Activated gamma-delta T cell treated with Interleukin-2 at 50 U/mL for 16 hours (primary cell): Measurements from ENCODE around the gene TEKT2.
A peak's percentile ranks its signal among the peaks of the same experiment; 100 is the strongest.

Experiments
- DNase-seq: peaks from one replicate; pipeline ENCODE4 v3.0.0-alpha.2; 2020

TEKT2 gene

DNA sequence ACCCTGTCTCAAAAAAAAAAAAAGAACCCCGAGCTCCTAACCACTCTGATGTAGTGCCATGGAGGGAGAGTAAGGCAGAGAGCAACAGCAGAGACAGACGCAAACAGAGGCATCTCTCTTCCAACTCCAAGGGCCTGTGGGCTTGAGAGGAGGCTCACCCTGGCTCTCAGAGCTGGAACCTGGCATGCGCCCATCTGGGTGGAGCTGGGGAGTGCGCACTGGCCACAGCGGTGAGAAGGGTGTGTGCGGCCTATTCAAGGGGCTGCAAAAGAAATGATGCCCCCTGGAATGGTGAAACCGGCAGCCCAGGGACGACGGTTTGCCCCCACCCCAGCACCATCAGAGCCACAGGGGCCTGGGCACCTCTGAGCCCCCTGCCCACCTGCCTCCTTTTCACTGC, 23.5 kb downstream of the TEKT2 start:
- DNase-seq = no peak

DNA sequence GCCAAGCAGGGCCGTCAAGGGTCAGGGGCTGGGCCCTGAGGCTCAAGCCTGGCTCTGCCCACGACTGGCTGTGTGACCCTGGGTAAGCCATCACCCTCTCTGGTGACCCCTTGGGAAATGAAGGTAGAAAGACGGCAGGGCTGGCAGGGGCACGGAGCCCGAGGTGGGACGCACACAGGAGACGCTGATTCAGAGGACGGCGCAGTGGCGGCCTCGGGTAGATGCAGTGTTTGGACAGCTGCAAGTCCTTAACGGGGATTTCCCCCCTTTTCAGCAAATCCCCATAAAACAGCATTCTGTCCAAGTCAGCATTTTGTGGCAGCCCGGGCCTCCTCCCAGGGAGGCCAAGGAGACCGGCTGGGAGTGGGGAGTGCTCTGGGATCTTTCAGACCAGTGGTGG, 24.4 kb downstream of the TEKT2 start:
- DNase-seq = no peak

DNA sequence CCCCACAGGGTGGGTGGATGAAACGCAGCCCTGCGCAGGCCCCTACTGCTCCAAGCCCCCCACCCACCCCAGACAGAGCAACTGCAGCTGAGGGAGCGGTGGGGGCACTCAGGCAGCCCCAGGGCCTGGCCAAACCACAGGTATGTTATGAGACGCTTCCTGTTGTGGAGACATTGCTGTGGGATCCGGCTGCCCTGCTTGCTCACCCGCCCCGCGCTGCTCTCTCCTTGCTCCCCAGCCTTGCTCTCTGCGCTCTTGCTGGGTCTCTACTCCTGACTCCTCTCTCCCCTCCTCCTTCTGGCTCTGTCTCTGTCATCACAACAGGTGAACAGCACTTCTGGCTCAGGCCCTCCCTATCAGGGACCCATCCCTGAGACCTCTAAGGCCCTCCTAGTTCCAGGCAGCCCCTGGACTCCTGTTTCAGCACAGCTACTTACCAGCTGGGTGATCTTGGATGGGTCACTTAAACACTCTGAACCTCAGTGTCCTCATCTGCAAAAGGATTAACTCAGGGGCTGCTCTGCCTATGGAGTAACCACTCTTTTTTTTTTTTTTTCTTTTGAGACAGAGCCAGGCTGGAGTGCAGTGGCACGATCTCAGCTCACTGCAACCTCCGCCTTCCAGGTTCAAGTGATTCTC, 25.3 kb downstream of the TEKT2 start:
- peak; percentile 59 for DNase-seq

DNA sequence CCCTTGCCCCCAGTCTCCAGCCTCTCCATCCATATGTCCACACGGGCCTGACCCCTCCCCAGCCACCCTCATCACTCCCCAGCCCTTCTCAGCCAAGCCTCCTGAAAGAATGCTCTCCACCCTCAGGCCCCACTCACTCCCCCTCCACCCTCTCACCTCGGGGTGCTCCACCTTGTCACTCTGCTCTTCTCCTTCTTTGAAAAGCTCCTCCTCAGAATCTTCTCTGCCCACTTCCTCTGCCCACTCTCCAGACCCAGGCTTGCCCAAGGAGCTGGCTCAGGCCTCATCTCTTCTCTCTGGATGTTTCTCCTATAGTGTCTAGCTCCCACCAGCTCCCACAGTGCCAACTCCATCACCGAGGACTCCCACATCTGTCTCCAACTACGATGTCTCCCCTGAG, 27.3 kb downstream of the TEKT2 start:
- no peak for DNase-seq

DNA sequence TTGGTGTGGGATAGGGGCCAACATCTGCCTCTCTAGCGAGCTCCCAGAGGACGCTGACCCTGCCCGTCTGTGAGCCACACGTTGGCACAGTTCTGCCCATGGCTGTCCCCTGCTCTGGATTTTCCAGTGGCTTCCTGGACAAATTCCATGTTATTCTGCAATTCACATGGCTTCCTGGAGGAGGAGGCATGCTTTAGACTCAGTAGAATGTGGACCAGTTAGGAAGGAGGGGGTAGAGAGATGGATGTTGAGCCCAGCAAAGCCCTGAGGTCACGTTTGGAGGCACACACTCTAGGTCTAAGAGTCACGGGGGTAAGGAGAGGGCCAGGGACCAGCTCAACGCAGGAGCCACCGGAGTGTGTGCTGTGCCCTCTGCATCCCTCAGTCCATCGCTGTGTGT, 28.9 kb downstream of the TEKT2 start:
- no peak for DNase-seq

DNA sequence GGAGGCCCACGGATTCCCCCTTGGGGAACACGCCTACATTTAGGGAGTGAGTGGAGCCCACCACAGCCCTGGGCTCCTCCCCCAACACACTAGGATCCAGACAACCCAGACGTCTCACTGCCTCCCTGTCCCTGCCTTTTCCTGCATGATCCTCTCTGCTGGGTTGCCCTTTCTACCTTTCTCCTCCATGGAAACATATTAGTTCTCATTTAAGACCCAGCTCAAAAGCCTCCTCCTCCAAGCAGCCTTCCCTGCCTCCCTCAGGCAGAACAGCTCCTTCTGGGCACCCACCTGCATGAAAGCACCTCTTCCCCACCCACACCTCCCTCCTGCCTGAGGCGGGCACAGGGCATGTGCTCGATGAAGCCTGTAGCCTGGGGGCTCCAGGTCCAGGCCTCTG, 30.5 kb downstream of the TEKT2 start:
- DNase-seq = no peak

DNA sequence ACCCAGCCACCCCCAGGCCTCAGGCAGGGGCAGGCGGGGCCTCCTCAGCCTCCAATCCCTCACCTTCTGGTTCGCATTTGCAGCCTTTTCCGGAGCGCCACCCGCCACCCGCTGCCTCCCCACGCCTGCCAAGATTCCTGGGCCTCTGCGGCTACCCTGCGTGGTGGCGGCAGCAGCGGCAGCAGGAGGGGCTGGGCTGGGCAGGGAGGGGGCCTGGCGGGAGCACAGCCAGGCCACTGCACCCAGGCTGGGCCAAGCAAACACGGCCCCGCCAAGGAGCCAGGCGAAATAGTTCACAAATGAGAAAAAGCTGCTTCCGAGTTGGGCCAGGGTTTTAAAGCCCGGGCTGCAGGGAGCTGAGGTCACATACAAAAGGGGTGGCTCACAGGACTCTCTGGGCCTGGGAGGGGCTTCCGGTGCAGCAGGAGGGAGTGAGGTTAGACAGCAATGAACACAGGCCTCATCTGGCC, 31.3 kb downstream of the TEKT2 start:
- no peak for DNase-seq

DNA sequence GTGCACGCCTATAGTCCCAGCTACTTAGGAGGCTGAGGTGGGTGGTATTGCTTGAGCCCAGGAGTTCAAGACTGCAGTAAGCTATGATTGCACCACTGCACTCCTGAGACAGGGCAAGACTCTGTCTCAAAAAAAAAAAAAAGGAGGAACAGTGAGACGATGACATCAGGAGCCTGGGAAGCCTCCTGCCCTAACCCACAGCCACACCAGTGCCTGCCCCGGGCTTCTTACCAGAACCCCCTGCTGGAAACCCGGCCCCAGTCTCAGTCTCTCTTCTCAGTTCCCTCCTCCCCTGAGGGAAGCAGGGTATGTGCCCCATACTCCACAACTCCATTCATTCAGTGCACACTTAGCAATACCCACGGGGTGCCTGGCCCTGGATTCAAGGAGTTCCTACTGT, 32.0 kb downstream of the TEKT2 start:
- no peak for DNase-seq

DNA sequence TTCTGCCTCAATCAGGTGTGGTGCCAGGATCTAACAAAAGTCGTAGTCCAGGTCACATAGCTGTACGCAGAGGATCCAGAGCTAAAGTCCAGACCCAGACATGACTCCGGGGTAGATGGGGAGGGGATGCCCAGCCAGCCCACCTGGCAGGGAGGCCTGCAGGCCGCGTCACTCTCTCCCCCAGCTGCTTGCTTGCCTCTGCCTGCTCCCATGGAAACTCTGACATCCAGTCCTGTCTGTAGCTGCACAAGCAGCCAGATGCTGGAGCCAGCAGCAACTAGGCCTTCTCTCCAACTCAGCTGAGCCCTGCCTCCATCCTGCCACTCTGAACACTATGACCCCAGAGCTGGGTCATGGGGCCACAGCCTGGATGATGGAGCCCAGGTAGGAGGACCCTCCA, 33.0 kb downstream of the TEKT2 start:
- no peak for DNase-seq

DNA sequence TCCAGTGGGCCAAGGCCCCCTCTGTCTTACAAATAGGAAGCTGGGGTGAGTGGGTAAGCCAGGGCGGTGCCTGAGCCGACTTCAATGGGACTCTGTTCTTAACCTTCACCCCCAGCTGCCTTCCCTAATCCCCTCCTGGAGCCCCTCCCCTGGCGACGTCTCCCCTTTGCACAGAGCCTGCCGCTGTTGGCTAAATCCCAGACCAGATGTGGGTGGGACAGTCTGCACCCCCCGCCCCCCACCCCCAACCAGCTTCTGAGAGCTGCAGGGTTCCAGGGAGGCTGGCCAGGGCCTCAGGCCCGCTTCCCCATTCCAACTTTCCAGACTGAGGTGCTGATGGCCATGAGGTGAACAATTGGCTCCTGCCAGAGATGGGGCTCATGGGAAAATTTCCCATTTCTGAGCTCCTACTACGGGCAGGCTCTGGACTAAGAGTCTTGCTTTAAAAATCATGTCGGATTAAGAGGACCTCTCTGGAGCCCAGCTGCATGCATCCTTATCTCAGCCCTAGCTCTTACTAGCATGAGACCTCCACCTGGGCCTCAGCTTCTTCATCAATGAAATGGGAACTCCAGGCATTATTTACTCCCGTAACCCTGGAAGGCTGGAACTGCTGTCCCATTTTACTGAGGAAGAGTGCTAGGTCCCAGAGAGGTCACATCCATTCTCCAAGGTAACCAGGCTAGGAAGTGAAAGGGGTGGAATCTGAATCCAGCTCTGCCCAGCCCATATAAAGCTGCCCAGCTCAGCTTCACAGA, 34.7 kb downstream of the TEKT2 start:
- DNase-seq = no peak

DNA sequence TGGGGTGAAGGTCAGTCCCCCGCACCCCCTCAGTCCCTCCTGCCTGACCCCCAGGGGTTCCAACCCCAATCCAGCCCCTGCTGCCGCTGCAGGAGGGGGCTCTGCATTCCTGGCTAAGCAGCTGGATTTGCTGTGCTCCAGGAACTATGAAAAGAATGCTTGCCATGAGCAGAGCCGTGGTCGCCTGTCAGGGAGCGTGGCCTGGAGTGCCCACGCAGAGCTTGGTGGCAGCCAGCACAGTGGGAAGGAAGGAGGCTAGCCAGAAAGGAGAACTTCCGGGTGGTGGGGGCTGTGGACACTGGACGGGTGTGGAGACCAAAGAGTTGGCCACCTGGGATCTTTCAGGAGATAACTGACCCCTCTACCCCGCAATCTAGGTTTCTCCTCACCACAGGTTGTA, 35.6 kb downstream of the TEKT2 start:
- DNase-seq = no peak

DNA sequence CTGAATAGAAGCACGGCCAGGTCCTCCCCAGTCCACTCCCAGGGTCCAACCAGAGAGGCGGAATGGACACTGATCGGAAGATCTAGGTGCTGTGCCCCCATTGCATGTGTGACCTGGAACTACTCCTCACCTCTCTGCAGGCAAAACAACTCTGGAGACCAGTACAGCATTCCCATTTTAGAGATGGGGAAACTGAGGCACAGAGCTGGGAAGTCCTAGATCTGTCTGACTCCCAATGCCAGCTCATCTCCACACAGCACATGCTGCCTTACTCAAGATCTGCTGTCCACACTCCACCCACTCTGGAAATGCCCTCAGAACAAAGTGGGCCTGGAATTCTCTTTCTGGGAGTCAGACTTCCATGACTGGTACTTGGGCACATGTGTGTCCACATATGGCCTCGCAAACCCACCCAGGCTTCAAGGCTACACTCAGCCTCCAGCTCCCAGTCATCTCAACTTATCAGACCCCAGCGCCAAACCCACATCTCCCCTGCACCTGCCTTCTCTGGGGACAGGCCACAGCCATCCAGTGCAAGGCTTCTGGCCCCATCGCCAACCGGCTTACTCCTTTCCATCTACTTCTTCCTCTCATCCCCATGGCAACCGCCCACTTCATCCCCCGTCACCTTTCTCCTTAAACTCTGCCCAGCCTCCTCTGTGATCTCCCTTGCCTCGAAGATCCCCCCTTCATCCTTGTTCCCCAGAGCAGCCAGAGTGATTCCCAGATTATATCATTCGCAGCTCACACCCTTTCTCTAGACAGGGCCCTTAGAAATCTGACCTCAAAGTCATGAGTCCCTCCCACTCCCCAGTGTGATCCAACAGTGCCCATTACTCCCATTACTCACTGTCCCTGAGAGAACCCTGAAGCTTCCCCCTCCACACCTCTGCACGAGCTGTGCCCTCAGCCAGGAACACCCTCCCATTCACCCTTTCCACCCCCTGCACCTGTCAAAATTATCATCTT, 38.5 kb downstream of the TEKT2 start:
- no peak for DNase-seq

DNA sequence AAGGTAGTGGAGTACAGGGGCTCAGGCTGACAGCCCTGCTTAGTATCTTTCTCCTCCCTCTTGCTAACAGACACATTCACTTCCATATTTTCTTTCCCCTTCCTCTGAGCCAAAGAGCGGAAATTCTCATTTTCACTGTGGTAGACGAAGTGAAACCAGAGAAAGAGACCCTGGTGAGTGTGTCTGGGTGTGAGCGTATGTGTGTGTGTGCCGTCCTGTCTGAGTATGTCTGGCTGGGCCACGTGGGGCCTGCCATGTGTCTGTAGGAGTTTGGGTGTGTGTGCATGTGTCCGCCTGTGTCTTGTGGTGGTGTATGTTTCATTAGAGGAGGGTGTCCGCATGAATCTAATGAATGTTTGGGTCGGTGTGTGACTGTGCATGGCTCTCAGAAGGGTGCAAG, 39.5 kb downstream of the TEKT2 start:
- no peak for DNase-seq

DNA sequence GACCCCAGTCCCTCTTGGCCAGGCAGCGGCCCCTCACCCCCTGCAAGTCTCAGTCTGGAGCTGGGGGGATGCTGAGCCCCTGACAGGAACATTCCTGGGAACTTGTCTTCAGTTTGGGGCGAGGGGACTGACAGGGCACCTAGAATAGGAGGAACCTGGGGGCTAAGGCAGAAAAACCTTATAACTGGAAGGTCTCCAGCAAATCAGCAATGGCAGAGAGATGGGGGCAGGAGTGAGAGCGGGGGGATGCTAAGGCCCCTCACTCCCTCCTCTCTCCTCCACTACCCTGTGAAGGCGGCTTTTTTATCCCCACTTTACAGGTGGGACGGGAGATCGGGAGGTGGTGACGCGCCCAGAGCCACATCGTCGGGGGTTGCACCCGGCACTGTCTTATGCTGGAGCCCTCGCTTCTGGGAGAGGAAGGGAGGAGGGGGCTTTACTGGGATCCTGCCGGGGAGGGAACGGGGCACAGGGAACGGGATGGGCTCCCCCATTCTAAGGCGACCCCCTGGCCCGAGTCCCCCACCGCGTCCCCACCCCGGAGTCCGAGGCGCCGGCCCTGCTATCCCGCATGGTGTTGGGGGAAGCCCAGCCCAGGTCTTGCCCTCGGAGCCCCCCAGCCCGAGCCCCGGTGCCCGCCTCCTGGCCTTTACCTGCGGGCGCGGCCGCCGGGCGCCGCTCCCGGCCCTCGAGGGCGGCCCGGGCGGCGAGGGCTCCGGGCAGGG, 40.7 kb downstream of the TEKT2 start:
- no peak for DNase-seq

DNA sequence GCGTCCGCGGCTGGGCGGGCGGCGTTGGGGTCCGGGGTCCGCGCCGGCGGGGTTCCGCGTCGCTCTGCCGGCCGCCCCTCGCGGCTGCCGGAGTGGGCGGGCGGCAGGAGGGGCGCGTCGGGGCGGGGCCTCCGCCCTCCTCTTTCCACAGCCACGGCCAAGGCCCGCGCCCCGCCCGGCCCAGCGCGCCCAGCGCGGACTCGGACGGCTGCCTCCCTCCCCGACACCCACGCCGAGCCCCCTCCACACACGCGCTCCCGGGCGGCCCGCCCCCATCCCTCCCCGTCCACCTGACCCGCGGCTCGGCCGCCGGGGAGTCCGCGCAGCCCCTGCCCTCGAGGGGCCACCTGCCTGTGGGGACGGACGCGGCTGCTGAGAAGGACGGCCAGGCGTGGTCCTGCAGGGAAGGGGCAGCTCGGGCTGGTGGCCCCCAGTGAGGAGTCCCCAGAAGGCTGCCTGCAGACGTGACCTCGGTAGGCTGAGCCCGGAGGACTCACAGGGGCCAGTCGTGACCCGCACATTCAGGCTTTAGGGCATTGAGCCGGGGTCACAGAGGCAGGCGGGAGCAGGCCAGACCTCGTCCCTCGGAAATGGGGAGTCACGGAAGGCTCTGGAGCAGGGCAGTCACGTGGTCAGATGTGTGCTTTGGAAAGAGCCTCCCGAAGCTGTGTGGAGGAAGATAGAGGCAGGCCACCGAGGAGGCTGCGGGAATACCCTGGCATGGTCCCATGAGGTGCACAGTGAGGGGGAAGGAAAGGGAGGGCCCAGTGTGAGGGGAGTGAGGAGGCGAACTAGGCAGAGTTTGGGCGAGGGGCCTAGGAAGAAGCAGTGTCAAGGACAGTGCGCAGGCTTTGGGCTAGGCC, 41.5 kb downstream of the TEKT2 start, which contains the start of gene COL8A2:
TSS of gene COL8A2 (minus strand) at position 94 of the 863 bp plus-strand sequence. CDS start 24,980 bp downstream, outside the sequence.
- DNase-seq = no peak

DNA sequence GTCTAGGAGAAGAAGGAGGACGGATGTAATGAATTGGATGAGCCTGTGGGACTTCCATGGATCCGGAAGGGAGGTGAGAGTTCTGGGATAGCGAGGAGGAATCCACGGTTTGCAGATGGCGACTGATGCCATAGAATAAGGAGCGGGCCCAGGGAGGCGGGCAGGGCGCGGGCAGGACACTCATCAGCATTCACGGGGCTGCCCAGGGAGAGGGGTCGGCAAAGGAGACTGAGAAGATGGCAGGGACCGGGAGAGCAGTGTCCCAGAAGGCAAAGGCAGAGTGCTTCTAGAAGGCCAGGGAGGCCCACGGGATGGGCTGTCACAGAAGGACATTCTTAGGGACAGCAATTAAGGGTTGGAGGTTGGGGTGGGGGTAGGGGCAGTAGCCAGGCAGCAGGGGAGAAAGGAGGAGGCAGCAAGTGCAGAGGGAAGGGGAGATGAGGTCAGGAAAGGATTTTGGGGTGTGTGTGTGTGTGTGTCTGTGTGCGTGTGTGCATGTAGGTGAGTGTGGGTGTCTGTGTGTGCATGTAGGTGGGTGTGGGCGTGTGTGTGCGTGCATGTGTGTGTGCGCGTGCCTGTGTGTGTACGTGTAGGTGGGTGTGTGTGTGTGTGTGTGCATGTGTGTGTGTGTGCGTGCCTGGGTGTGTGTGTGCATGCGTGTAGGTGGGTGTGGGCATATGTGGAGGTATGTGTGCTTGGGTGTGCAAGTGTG, 42.3 kb downstream of the TEKT2 start:
- DNase-seq = no peak

DNA sequence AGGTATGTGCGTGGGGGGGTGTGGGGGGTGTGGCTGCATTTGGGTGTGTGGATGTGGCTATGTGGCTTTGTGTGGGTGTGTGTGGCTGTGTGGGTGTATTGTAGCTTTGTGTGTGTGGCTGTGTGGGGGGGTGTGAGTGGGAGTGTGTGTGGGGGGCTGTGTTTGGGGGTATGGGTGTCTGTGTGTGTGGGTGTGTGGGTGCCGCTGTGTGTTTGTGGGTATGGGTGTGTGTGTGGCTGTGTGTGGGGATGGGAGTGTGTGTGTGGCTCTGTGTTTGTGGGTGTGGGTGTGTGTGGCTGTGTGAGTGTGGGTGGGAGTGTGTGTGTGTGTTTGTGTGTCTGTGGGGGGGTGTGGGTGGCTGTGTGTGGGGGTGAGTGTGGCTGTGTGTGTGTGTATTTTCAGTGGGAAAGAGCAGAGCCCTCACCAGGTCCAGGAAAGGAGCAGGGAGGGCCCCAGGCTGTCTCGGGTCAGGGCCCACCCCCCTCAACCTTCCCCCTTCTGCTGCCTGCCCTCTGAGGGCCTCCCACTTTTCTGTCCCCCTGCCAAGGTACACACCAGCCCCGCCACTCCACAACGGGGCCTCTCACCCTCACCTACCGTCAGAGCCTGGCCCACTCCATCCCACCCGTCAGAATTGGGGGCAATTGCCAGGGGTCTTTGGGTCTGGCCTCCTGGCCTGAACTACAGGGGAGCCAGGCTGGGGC, 43.1 kb downstream of the TEKT2 start:
- no peak for DNase-seq

DNA sequence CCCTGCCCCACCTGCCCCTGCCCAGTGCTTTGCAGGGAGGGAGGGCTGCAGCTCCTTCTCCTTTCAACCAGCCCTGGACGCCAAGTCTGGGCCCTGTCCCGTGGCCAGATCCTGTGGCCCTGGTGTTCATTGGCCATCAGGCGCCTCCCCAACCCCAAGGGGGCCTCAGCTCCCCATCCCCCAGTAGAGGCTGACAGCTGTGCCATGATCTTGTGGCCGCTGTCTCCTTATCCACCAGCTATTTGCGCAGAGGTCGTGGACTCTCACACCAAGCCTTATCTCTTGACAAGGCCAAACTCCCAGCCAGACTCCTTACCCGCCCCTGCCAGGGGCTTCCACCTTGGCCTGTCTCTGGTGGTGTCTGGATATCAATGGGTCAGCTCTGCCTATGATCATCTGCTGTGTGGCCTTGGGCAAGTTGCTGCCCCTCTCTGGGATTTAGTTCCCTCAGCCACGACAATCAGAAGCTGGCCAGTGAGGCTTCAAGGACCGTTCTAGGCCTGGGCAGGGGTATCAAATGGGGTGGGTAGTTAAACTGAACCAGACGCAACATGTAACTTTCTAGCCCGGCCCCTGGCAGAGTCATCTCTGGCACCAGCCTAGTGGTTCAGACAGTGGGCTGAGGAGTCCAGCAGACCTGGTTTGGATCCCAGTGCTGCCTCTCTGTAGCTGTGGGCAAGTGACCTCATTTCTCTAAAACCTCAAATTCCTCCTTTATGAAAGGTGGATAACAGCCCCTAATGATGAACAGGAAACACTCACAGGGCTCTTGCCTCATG, 44.4 kb downstream of the TEKT2 start:
- no peak for DNase-seq

DNA sequence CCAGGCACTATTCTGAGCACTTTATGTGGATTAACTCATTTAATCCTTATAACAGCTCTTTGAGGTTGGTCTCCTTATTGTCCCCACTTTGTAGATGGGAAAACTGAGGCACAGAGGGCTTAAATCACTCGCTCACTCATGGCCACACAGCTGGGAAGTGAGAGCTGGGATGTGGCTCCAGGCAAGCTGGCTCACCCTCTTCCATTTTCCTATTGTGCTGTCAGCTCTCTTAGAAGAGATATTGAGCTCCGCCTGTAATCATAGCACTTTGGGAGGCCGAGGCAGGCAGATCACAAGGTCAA, 45.0 kb downstream of the TEKT2 start:
- DNase-seq = no peak

DNA sequence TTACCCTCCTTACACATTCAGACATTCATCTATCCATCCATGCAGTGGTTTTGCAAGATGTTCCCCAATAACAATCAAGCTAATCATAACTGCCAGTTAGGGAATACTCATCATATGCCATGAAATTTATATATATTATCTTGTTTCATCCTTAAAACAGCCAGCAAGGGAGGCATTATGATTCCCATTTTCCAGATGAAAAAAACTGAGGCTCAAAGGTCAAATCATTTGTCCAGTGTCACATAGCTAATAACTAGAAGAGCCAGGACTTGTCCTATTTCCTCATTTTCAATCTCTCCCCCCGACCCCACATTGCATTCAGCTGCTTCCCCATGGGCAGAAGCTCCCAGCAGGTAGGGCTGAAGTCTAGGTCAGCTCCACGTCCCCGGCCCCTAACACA, 48.1 kb downstream of the TEKT2 start:
- DNase-seq = no peak
